GM18951 (cell line): Measurements from ENCODE around the gene POLD1.
A peak's percentile ranks its signal among the peaks of the same experiment; 100 is the strongest.

Source experiments
- POLR2A ChIP-seq: IDR thresholded peaks from 4 replicates; pipeline ENCODE4 v1.6.1; 2011; ENCODE audit warnings: mild to moderate bottlenecking; ENCODE audit not compliant: insufficient read length, insufficient read depth; ENCODE audit errors: extremely low read depth
- in situ Hi-C: fragments of 300-500 bp; cut with MboI; formaldehyde crosslinking; loops from one replicate; pipeline ENCODE4 v1.12.0; 2022; ENCODE audit warnings: low sequenced_read_pairs, mixed read lengths, inconsistent platforms; ENCODE audit not compliant: unreplicated experiment

The POLD1 gene

DNA sequence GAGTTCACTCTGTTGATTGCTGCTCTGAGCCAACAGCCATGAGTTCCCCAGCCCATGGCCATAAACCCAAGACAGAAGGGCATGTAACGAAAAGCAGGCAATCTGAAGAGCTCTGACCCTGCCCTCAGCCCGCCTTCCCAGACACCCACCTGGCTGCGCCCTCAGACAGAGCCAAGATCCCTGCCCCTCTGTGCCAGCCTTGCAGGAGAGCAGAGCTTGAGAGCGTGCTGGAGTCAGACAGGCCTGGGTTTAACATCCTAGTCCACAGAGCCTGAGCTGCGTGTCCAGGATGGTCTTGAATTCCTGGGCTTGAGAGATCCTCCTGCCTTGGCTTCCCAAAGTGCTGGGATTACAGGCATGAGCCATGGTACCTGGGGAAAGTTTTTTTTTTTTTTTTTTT, 73.2 kb downstream of the POLD1 start:
- in situ Hi-C loops: no loop called here
- no peak for TF ChIP-seq POLR2A

DNA sequence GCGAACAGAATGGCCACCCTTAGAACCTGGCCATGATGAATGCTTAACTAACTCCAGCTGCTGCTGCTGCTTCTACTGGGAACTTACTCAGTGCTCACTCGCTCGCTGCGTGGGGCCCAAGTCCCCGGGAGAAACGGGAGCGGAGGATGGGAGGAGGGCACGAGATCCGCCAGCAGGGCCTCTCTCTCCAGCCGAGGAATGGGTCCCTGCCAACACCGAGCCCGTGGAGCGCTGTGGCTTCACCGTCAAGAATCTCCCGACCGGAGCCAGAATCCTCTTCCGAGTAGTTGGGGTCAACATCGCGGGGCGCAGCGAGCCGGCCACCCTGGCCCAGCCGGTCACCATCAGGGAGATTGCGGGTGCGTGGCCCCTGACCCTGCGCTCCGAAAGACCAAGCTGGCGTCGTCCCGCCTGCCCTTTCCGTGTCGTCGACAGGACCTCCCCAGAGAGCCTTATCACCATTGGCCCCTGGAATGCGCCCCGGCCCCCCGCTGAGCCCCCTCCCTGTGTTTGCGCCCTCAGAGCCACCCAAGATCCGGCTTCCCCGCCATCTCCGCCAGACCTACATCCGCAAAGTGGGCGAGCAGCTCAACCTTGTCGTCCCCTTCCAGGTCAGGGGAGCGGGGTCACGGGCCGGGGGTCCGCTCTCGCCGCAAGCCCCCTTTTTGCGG, 74.4 kb downstream of the POLD1 start:
- TF ChIP-seq POLR2A: no peak
- in situ Hi-C loops: no loop called here

DNA sequence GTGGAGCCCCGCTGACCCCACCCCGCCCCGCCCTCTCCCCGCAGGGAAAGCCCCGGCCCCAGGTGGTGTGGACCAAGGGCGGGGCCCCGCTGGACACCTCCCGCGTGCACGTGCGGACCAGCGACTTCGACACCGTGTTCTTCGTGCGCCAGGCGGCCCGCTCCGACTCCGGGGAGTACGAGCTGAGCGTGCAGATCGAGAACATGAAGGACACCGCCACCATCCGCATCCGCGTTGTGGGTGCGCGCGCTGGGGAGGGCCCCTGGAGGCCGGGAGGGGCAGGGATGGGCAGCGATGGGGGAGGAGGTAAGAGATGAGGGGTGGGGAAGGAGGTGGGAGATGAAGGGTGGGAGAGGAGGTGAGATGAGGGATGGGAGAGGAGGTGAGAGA, 74.9 kb downstream of the POLD1 start:
- in situ Hi-C loops: no loop called here
- TF ChIP-seq POLR2A: no peak

DNA sequence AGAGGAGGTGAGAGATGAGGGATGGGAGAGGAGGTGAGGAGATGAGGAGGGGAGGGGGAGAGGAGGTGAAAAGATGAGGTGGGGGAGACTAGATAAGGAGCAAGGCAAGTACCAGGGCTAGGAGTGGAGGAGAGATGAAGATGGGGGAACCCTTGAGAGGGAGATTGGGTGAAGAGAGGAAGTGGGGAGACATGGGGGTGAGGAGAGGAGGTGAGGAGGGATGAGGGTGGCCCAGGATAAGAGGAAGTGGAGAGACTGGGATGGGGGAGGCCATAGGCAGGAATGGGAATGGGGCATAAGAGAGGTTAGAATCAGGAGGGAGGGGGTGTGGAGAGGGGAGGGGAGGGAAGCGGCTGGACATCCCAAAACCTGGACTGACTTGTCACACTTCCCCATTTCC, 75.5 kb downstream of the POLD1 start:
- in situ Hi-C loops: loop anchor here (10.0 kb wide), 1 partner anchor 85 kb away; the partner anchor contains the start of gene NR1H2
- no peak for TF ChIP-seq POLR2A

DNA sequence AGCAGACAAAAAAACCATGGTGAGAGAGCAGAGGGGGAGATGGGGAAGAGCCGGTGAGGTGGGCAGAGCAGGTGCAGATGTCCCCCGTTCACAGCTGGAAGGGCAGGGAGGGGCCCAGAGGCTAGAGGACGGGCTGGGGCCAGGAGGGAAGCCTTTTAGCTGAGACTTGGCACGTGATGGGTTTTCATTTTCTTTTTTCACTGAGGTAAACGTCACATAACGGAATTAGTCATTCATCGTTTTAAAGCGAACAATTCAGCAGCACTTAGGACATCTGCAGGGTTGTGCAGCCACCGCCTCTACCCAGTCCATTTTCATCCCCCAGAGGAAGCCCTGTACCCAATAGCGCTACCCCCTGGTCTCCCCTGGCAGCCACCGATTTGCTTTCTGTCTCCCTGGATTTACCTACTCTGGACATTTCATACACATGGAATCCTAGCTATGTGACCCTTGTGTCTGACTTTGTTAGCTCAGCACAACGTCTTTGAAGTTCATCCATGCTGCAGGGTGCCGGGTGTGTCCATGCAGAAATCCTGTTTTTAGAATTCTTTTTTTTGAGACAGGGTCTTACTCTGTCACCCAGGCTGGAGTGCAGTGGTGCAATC, 76.1 kb downstream of the POLD1 start:
- peak; percentile 49 for TF ChIP-seq POLR2A

DNA sequence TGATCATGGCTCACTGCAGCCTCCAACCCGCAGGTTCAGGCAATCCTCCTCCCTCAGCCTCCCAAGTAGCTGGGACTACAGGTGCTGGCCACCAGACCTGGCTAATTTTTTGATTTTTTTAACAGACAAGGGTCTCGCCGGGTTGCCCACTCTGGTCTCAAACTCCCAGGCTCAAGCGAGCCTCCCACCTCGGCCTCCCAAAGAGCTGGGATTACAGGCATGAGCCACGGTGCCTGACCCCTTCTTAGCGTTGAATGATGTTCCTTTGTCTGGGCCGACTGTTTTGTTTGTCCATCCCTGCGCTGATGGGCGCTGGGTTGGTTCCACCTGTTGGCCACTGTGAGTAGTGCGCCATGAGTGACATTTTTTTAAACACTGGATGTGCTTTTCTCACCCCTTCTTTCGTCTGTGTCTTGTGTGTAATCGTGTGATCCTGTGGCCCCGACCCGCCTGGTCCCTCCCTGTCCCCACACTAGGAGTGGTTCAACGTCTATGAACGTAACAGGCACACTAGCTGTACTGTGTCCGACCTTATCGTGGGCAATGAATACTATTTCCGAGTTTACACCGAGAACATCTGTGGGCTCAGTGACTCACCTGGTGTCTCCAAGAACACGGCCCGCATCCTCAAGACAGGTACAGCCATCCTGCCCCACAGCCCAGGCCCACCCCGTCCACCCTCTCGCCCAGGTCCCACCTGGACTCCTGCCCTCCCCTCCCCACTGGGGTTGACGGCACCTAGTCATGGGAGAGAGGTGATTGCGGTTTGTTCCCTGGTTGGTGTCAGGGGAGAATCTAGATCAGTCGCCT, 77.1 kb downstream of the POLD1 start:
- in situ Hi-C loops: loop anchor here (10.0 kb wide), 1 partner anchor 86 kb away; the partner anchor contains the start of gene NR1H2
- no peak for TF ChIP-seq POLR2A

More for the DNA sequence above, 76.1 kb downstream of the POLD1 start:
- in situ Hi-C loops: loop anchor here (10.0 kb wide), 1 partner anchor 85 kb away; the partner anchor contains the start of gene NR1H2

DNA sequence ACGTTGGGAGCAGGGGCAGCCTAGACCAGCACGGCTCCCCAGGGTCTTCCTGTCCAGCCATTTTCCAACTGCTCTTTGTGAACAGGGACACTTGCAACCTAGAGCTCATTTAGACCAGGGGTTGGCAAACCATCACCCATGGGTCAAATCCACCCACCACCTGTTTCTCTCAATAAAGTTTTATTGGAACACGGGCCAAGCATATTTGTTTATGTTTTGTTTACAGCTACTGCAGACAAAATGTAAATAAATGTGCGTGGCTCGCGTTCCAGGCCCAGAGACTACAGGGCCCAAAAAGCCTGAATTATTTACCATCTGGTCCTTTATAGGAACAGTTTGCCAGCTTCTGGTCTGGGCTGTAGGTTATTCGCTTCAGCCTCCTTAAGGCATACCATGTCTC, 78.8 kb downstream of the POLD1 start:
- in situ Hi-C loops: loop anchor here (10.0 kb wide), 1 partner anchor 88 kb away; the partner anchor contains the start of gene NR1H2
- no peak for TF ChIP-seq POLR2A

DNA sequence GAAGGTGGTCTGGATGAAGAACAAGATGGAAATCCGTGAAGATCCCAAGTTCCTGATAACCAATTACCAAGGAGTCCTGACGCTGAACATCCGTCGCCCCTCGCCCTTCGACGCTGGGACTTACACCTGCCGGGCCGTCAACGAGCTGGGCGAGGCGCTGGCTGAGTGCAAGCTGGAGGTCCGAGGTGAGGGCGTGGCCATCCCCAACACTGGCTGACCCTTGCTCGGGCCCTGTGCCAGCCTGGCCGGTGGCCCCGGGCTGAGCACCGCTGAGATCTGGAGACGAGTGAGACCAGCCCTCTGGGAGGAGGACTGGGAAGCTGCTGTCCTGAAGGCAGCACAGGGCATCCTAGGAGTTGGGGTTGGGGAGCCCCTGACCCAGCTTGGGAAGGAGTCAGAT, 80.2 kb downstream of the POLD1 start:
- in situ Hi-C loops: loop anchor here (10.0 kb wide), 1 partner anchor 90 kb away; the partner anchor contains the start of gene NR1H2
- no peak for TF ChIP-seq POLR2A

DNA sequence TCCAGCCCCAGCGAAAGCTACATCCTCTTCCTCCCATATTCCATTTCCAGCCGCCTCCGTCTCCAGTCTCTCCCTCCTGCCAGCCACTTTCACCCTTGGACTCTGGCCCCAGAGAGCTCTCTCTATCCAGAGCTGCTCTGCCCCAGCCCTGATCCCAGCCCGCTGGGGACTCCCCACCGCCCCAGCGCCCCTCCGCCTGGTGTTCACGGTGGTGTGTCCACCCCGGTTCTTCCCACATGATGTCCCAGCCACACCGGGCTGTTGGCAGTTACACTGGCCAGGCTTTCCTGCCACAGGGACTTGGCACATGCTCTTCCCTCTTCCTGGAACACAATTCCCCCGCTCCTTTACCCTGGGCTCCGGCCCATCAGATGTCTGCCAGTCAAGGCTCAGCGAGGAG, 80.9 kb downstream of the POLD1 start:
- no peak for TF ChIP-seq POLR2A
- in situ Hi-C loops: loop anchor here (10.0 kb wide), 1 partner anchor 90 kb away; the partner anchor contains the start of gene NR1H2

DNA sequence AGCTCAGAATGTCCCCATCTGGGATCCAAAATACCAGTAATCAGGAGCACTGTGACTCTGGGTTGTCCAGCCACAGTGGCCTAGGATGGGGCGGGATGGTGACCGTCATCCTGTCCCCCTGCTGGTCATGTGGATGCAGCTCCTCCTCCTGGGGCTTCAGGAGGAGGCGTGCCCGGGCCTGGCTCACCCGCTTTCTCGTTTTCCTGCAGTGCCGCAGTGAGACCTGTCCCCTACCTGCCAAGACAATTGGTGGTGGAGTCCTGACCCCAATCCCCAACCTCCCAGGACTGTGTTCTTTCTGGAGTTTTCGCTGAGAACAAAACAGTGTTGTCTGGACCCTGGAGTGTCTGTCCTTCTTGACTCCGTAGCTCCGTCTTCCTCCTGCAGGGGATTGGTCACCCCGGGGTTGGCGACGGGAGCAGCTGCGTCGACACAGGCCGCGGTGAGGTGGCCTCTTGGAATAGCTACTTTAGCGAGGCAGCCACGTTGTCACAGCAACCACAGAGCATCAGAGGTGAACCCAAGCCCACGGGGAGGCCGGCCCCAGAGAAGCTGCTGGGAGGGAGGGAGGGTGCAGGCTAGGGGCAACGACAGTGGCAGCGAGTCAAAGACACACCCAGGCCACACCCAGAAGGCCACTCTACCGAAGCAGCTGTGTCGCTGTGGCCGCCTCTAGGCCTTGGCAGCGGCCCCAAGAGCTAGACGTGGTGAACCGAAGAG, 82.0 kb downstream of the POLD1 start:
- TF ChIP-seq POLR2A: no peak
- in situ Hi-C loops: loop anchor here (10.0 kb wide), 1 partner anchor 91 kb away; the partner anchor contains the start of gene NR1H2

DNA sequence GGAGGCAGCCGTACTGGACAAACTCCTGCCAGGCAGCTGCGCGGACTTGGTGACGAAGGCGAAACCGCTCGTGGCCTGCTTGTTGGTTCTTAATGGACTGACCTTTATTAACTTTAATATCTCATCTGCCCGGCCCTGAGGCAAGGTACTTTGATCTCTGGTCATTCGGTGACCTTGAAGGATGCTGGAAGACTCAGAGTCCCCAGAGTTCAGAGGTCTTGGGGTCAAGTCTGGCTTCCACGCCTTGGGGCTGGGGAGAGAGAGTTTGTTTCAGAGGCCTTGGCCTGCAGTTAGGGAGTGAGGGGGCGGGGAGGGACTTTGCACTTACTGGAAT, 82.5 kb downstream of the POLD1 start:
- no peak for TF ChIP-seq POLR2A
- in situ Hi-C loops: loop anchor here (10.0 kb wide), 1 partner anchor 92 kb away; the partner anchor contains the start of gene NR1H2

DNA sequence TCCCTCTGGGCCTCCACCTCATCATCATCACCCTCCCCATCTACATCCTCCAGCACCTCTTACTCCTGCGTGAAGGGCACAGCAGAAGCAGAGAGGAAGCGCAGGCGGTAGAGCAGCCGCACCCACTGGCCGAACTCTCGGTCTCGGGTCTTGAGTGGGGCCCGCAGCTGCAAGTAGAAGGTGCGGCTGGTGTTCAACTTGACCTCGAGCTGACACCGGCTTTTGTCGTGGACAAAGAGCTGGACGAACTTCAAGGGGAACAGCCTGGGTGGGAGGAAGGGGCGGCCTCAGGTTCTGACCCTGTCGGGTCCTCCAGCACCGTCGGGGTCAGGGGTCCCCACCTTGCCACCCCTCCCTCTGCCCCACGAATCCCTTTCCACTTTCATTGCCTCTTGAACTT, 83.4 kb downstream of the POLD1 start:
- in situ Hi-C loops: loop anchor here (10.0 kb wide), 1 partner anchor 93 kb away; the partner anchor contains the start of gene NR1H2

More for the DNA sequence above, 83.4 kb downstream of the POLD1 start:
- TF ChIP-seq POLR2A: no peak
